Panc1 (cell line): ENCODE results near the gene MYH11.

Source experiments
- POLR2AphosphoS5 ChIP-seq: IDR thresholded peaks from 2 replicates; pipeline ENCODE4 v1.6.1; 2012; ENCODE audit warnings: mild to moderate bottlenecking, low read depth, low read length, moderate library complexity
- TF ChIP-seq, protein P1 (sequence below): fragments of 450-650 bp; IDR thresholded peaks from 2 replicates; pipeline ENCODE4 v1.5.1; 2017; ENCODE audit warnings: mild to moderate bottlenecking

DNA sequence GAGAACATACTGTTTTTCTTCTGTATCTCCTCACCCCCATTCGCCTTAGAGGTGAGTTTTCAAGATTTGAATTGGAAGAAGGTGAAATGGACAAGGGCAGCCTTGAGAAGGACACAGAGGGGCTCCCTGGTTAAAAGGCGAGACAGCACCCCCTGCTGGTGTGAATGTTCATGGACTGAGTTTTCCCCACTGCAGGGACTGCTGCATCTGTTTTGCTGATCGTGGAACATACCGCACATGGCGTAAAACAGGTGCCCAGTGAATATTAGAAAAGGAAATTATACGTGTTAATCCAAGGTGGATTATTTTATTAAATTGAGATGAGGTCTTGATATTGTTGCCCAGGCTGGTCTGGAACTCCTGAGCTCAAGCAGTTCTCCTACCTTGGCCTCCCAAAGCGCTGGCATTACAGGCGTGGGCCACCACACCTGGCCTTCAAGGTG lies 152.3 kb downstream of the MYH11 start:
- no peak for TF ChIP-seq POLR2AphosphoS5
- TF ChIP-seq, protein P1, sequence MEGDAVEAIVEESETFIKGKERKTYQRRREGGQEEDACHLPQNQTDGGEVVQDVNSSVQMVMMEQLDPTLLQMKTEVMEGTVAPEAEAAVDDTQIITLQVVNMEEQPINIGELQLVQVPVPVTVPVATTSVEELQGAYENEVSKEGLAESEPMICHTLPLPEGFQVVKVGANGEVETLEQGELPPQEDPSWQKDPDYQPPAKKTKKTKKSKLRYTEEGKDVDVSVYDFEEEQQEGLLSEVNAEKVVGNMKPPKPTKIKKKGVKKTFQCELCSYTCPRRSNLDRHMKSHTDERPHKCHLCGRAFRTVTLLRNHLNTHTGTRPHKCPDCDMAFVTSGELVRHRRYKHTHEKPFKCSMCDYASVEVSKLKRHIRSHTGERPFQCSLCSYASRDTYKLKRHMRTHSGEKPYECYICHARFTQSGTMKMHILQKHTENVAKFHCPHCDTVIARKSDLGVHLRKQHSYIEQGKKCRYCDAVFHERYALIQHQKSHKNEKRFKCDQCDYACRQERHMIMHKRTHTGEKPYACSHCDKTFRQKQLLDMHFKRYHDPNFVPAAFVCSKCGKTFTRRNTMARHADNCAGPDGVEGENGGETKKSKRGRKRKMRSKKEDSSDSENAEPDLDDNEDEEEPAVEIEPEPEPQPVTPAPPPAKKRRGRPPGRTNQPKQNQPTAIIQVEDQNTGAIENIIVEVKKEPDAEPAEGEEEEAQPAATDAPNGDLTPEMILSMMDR, result peak; percentile 94
